Measurements from ENCODE around the gene KIAA1210.

The KIAA1210 gene

GRCh38 chrX:119090627-119091026 lies 37.0 kb downstream of the KIAA1210 start:
- DNase-seq, result no peak

DNA sequence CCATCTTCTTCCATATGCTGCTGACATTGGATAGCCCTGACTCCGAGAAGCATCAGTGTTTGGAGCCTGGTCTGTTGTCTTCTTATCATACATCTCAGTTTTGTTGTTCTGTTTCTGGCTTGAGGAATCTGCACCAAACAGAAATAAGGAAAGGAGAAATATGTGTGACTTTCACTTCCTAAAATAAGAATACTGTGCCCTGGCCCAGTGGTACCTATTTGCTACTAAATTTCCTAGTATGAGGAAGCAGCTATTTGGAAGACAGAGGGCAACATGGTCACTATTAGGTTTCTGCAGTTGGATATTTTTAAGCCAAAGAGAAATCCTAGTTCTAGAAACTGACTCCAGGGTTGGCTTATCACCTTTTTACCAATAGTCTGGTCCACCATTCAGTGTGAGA lies 38.0 kb downstream of the KIAA1210 start:
- no peak for DNase-seq

DNA sequence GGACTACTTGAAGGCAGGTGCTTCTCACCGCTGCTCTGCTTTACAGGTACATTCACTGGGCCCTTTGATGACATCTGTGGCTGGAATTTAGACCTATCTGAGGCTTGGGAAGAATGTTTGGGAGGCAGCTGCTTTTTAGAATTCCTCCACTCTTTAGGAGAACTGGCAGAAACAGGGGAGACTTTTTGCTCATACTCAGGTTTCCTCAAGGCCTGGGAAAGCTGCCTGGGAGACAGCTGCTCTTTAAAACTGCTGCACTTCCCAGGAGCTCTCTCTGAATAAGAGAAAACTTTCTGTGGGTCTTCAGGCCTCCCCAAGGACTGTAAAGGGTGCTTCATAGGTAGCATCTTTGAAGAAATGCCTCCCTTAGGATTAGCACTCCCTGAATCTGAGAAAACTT lies 40.5 kb downstream of the KIAA1210 start:
- DNase-seq, result no peak

DNA sequence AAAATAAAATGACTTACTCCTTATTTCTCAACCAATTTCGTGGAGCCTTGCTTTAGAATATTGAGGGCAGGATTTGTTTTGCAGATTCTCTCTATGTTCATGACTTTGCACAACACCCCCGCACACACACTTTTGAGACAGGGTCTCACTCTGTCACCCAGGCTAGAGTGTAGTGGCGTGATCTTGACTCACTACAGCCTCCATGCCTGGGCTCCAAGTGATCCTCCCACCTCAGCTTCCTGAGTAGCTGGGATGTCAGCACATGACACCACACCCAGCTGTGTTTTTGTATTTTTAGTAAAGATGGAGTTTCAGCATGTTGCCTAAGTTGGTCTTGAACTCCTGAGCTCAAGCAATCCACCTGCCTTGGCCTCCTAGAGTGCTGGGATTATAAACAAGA lies 42.8 kb downstream of the KIAA1210 start:
- no peak for DNase-seq

- DNase-seq, result no peak
These were observed 45.3 kb downstream of the KIAA1210 start for GRCh38 chrX:119082278-119082677.

GRCh38 chrX:119075270-119076025 lies 52.2 kb downstream of the KIAA1210 start:
- DNase-seq, result no peak

GRCh38 chrX:119073911-119074310 lies 53.7 kb downstream of the KIAA1210 start:
- no peak for DNase-seq

GRCh38 chrX:119073200-119073905 lies 54.3 kb downstream of the KIAA1210 start:
- no peak for DNase-seq

DNA sequence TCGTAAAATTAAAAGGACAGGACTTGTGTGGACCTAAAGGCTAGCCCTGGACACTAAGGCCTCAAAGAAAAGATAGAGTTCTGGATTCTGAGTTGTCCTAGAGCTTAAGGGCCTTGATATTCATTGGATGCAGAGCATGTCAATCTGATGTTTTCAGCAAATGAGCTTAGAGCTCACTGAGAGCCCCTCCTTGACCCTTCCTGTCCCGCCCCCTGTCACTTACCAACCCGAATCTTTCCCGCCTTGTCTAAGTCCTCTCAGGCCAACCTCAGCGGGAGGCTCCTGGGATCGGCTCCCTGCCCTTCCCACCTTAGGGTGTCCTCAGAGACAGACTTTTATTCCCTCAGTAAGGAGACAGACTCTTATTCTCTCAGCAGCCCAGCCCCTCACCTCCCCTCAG lies 54.9 kb downstream of the KIAA1210 start, which contains the start of gene CT47C1:
Gene CT47C1 (plus strand): TSS at position 250 of the 400 bp plus-strand sequence. CDS start 233 bp downstream, outside the sequence.
- DNase-seq, result no peak

DNA sequence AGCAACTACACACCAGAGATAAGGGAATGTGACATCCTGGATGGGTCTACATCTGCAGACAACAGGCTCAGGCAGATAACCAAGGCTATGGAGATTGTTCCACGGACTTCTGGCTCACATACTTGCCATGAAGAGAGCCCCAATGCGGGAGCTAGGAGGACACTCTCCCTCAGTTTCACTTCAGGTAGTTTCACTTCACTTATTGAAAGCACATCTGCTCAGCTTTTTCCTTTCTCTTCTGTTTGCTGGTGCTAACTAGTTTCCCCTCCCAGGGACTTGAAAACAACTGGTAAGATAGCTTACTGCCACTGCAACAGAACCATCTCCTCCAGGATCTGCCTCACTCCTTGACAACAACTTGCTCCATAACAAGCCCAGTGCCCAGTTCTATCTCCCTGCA lies 56.2 kb downstream of the KIAA1210 start:
- DNase-seq, result no peak

DNA sequence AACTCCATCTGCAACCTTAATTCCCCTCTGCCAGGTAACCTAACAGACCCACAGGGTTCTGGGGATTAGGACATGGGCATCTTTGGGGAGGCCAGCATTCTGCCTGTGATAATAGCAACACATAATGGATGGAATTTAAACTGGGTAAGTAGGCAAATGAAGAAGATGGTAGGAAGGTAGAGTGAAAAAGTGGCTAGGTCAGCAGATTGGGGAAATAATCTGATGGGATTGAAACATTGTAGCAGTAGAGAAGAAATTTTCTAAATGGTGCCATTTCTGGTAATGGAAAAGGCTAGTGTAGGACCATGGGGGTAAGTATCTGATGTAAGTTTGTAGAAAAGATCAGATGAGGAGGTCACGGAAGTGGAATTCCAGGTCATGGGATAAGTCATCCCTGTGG lies 57.9 kb downstream of the KIAA1210 start:
- DNase-seq, result no peak

- no peak for DNase-seq
These were observed 58.5 kb downstream of the KIAA1210 start for GRCh38 chrX:119069128-119069527.

DNA sequence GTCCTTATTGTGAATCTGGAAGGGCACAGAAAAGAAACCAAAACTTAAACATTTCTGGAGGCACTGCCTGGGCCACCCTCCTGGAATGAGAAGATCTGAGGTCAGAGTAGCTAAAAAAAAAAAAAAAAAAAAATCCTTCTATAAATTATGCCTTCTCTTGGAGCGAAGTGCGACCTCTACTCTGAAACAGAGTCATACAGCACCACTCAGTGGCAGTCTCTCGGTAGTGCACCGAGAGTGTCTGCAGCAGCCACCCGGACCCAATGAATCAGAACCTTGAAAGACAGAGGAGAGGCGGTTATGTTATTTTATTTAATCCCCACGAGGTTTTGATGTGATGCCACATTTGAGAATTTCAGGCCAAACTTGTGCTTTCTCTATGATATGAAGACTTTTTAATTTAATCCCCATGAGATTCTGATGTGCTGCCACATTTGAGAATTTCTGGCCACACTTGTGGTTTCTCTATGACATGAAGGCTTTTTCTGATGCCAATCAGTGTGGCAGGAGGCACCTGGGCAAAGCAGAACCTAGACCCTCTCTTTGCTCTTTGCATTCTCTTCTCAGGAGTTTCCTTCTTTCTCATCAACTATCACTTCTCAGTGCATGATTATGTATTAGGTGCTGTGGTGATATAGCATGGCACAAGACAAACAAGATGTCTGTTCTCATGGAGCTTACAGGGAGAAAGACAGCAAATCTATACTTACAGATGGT lies 60.4 kb downstream of the KIAA1210 start:
- DNase-seq, result no peak

- no peak for DNase-seq
These were observed 64.2 kb downstream of the KIAA1210 start for GRCh38 chrX:119063428-119063827.

DNA sequence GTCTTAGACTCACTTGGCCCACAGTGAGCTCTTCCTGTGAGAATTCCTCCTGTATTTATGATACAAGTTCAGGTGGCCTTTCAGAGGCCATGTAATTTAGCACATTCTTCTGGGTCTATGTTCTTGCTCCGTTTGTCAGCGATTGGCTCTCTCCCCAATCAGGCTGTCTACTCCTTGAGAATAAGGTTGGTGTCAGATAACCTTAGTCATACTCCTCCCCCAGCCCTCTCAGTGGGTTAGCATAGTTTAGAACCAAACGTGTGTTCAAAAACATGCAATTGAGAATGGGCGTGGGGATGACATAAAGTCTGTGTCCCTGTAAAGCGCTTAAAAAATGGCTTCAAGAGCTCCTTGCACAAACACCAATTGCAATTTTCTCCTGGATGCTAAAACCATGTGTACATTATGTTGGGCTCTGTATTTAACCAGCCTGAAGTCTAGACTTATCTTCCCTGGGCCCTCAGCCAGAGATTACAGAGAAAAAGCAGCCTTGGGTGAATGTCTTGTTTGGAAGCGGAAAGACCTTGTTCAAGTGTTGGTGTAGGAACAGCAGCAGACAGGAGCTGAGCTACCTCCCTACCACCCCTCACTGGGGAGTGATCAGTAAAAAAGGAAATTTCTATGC lies 64.8 kb downstream of the KIAA1210 start:
- DNase-seq, result no peak

DNA sequence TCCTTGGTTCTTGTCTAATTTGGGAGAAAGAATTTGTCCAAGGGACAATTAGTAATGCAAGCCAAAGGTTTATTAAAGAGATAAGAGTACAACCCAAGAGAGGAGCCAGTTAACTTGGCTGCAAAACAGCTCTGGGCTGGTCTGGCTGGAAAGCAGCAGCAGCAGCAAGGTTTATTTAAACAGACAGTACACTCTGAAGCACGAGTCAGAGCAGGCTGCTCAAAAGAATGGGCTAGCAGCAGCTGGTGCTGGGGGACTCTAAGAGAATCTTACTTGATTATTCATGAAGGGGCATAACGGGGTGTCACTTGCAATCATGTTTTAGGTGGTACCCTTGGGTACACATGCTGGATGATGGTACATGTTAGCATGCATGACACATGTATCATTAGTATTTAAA lies 71.9 kb downstream of the KIAA1210 start:
- DNase-seq, result no peak

DNA sequence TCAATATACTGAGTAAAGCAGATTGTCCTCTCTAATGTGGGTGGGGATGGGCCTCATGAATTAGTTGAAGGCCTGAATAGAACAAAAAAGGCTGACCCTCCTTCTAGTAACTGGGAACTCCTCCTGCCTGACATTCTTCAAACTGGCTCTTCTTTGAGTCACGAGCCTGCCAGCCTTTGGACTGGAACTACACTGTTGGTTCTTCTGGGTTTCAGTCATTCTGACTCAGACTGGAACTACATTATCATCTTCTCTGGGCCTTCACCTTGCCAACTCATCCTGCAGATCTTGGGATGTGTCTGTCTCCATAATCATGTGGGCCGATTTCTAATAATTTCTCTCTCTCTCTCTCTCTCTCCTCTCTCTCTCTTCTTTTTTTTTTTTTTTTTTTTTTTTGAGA lies 81.7 kb downstream of the KIAA1210 start:
- DNase-seq, result no peak

DNA sequence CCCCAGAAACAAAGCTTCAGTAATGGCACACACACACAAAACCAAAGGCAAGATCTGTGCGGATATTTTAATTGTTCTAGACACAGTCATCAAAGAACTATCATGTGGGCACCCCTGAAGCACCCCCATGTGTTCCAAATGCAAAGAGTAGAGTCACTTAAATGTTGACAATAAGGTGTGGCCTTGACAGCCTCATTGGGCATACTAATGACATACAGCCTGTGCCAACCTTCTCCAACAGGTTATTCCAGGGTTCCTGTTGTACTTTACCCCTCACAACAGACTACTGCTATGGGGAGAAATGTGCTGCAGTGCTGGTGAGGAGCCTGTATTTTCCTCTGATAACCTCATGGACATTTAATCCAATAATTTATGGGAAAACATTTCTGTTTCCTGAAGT lies 84.6 kb downstream of the KIAA1210 start:
- DNase-seq, result no peak

DNA sequence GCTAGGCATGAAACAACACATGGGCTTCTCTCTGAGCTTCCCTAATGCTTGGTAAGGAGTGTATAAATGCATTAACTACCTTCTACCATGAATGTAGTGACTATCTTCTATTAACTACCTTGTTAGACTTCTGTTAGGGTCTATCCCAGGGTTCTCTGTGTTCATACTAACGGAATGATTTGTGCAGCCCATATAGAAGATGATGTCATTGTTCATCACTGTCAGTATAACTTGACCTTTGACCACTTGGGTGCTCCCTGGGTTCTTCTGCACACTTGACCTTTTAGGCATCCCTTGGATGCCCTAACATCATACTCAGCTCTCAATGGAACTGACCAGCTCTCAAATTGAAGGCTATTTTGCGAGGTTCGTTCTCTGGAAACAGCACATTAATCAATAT lies 85.6 kb downstream of the KIAA1210 start:
- no peak for DNase-seq

DNA sequence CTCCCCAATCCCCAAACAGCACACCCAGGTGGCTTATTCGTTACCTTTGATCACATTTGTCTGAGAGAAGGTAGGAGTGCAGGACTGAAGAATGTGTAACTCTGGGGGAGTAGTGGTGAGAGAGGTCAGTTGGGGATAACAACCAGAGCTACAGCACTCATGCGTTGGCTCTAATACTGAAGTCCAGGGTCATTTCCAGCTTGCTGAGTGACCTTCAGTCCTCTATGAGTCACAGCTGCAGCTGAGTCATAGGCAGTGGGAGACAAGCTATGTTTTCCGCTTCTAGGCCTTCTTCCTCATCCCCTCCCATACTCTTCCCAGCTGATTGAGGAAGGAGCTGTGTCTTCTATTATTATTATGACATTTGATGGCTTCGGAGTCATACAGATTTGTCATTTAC lies 86.4 kb downstream of the KIAA1210 start:
- DNase-seq, result no peak

DNA sequence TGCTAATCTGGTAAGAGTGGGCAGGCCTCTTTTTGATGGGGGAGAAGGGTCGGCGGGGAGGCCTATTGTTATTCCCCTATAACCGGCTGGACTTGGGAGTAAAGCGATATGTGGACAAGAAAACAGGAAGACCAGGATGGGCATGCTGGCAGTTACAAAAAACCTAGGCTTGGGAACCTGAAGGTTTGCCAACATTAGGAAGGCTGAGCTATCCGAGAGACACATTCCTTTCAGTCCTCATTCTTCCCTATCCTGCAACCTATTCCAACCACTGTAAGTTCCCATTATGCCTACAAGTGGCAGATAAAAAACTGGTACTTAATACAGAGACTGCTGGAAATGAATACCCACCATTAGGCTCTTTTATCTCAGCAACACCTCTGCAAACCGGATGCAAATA lies 87.2 kb downstream of the KIAA1210 start:
- no peak for DNase-seq

- no peak for DNase-seq
These were observed 91.2 kb downstream of the KIAA1210 start for GRCh38 chrX:119036107-119037029.

Measured in DMS79 (cell line).